GM23338 (cell line): ENCODE data around the gene GPR37L1. TPM values are rescaled to one million over a fixed set of nuclear protein-coding genes. Genes with fewer than 3 reads are reported as not detected.

Source experiments
- ATAC-seq: fragments of 200-7000 bp; cut with Tn5 transposase; 3 replicates; pipeline ENCODE4 v1.9.1; 2020
- DNase-seq: peaks from one replicate; pipeline ENCODE4 v3.0.0-alpha.2; 2015; ENCODE audit warnings: low spot score
- H2AFZ ChIP-seq: fragments of 200-600 bp; sonication (generic); 2 replicates; pipeline ENCODE4 v1.8.0; 2016; ENCODE audit warnings: antibody characterized with exemption, mild to moderate bottlenecking, moderate library complexity
- H3F3A ChIP-seq: fragments of 200-600 bp; sonication (generic); replicated peaks from 2 replicates; pipeline ENCODE4 v1.8.0; 2017; ENCODE audit warnings: antibody characterized with exemption, mixed run types, low read depth
- H3K27ac ChIP-seq: fragments of 200-600 bp; sonication (generic); 2 replicates; pipeline ENCODE4 v1.6.1; 2016; ENCODE audit warnings: low read depth
- H3K27me3 ChIP-seq: fragments of 200-600 bp; sonication (generic); 2 replicates; pipeline ENCODE4 v1.8.0; 2016; ENCODE audit warnings: mild to moderate bottlenecking, mixed run types, moderate library complexity; ENCODE audit not compliant: insufficient read depth
- H3K36me3 ChIP-seq: fragments of 200-600 bp; sonication (generic); 2 replicates; pipeline ENCODE4 v1.8.0; 2016; ENCODE audit warnings: mild to moderate bottlenecking; ENCODE audit not compliant: insufficient read depth
- H3K4me1 ChIP-seq: fragments of 200-600 bp; sonication (generic); 2 replicates; pipeline ENCODE4 v1.8.0; 2016; ENCODE audit warnings: mild to moderate bottlenecking, moderate library complexity; ENCODE audit not compliant: insufficient read depth
- H3K4me2 ChIP-seq: fragments of 200-600 bp; sonication (generic); 2 replicates; pipeline ENCODE4 v1.7.1; 2017; ENCODE audit warnings: mixed run types
- H3K4me3 ChIP-seq: fragments of 200-600 bp; sonication (generic); 2 replicates; pipeline ENCODE4 v1.6.1; 2016; ENCODE audit warnings: mixed run types
- H3K79me2 ChIP-seq: fragments of 200-600 bp; sonication (generic); replicated peaks from 2 replicates; pipeline ENCODE4 v1.8.0; 2017; ENCODE audit warnings: mild to moderate bottlenecking; ENCODE audit not compliant: insufficient read depth
- H3K9me2 ChIP-seq: fragments of 200-600 bp; sonication (generic); 2 replicates; pipeline ENCODE4 v1.8.0; 2017; ENCODE audit not compliant: insufficient read depth
- H4K20me1 ChIP-seq: fragments of 200-600 bp; sonication (generic); replicated peaks from 2 replicates; pipeline ENCODE4 v1.8.0; 2017; ENCODE audit warnings: mild to moderate bottlenecking; ENCODE audit not compliant: insufficient read depth
- H3K27ac Mint-ChIP-seq: 2 replicates; pipeline ENCODE4 v1.8.0; 2020; ENCODE audit warnings: inconsistent platforms, mild to moderate bottlenecking, moderate library complexity, mixed read lengths
- H3K27me3 Mint-ChIP-seq: 3 replicates; pipeline ENCODE4 v1.8.0; 2022; ENCODE audit warnings: low read depth, mild to moderate bottlenecking, moderate library complexity, mixed read lengths, inconsistent platforms; ENCODE audit not compliant: insufficient read depth, poor library complexity
- H3K36me3 Mint-ChIP-seq: 3 replicates; pipeline ENCODE4 v1.8.0; 2021; ENCODE audit warnings: low read depth, mild to moderate bottlenecking, inconsistent platforms, moderate library complexity, mixed read lengths
- H3K4me1 Mint-ChIP-seq: 3 replicates; pipeline ENCODE4 v1.8.0; 2020; ENCODE audit warnings: mild to moderate bottlenecking, inconsistent platforms, mixed read lengths
- H3K4me3 Mint-ChIP-seq: 3 replicates; pipeline ENCODE4 v1.8.0; 2021; ENCODE audit warnings: moderate library complexity, mild to moderate bottlenecking, inconsistent platforms, mixed read lengths
- H3K9me3 Mint-ChIP-seq: 3 replicates; pipeline ENCODE4 v1.8.0; 2020; ENCODE audit warnings: moderate library complexity, mild to moderate bottlenecking, inconsistent platforms, mixed read lengths
- CREB1 ChIP-seq: fragments of 250-450 bp; sonication (Bioruptor Pico); IDR thresholded peaks from 2 replicates; pipeline ENCODE4 v1.5.0; 2020; ENCODE audit warnings: low read depth, mild to moderate bottlenecking, moderate library complexity
- CTCF ChIP-seq, 2 experiments: fragments of 200-600 bp in 1 of 2; sonication (generic) in 1 of 2; conservative IDR thresholded peaks; 2 replicates each; pipeline versions ENCODE4 v1.5.1 to v1.6.1; 2016 to 2017; ENCODE audit warnings: antibody characterized with exemption in 2 of 2, low read depth in 2 of 2, mild to moderate bottlenecking in 2 of 2, moderate library complexity in 1 of 2
- ETS1 ChIP-seq: IDR thresholded peaks from 2 replicates; pipeline ENCODE4 v1.6.1; 2016; ENCODE audit warnings: antibody characterized with exemption
- EZH2 ChIP-seq: fragments of 200-600 bp; sonication (generic); IDR thresholded peaks from one replicate; pipeline ENCODE4 v1.8.0; 2017; ENCODE audit warnings: antibody characterized with exemption, mild to moderate bottlenecking, low read depth; ENCODE audit not compliant: unreplicated experiment
- EZH2phosphoT487 ChIP-seq: fragments of 200-600 bp; sonication (generic); IDR thresholded peaks from one replicate; pipeline ENCODE4 v1.8.1; 2018; ENCODE audit warnings: antibody characterized with exemption; ENCODE audit not compliant: unreplicated experiment
- JUNB ChIP-seq: IDR thresholded peaks from one replicate; pipeline ENCODE4 v1.6.1; 2016; ENCODE audit warnings: antibody characterized with exemption; ENCODE audit not compliant: unreplicated experiment
- NANOG ChIP-seq: IDR thresholded peaks from 2 replicates; pipeline ENCODE4 v1.6.1; 2016; ENCODE audit warnings: antibody characterized with exemption, borderline replicate concordance
- REST ChIP-seq: IDR thresholded peaks from one replicate; pipeline ENCODE4 v1.6.1; 2018; ENCODE audit warnings: antibody characterized with exemption; ENCODE audit not compliant: unreplicated experiment
- STAT1 ChIP-seq: IDR thresholded peaks from one replicate; pipeline ENCODE4 v1.6.1; 2016; ENCODE audit warnings: antibody characterized with exemption; ENCODE audit not compliant: unreplicated experiment
- ZNF331 ChIP-seq: fragments of 250-450 bp; sonication (Bioruptor Pico); IDR thresholded peaks from 2 replicates; pipeline ENCODE4 v1.5.0; 2020; ENCODE audit warnings: low read depth, mild to moderate bottlenecking, moderate library complexity
- polyA plus RNA-seq: library from polyadenylated mRNA; unstranded; fragments of >200 nt; fragmentation: Nextera tagmentation; extraction: Ambion mirVana; gene quantifications from 2 replicates; pipeline ENCODE4 v1.2.1, GENCODE V29; 2016
- total RNA-seq: library from RNA; depleted of rRNA; stranded (reverse); fragments of >200 nt; shearing (Covaris generic); gene quantifications from 2 replicates; pipeline ENCODE4 v1.2.3, GENCODE V29; 2014

Gene GPR37L1
- total and polyA plus RNA-seq, 2 experiments from 2014 or later: 0.08 to 0.21 TPM

GRCh38 chr1:202146993-202147392, 24.3 kb downstream of the GPR37L1 start:
- Histone ChIP-seq H2AFZ (no peak overlapping the region), H3K4me2 (no peak overlapping the region), H3K36me3 (no peaks in the 10 kb centered on the region), H3F3A (0 out of 2 replicates have a peak, but pooled peaks cover 5% of the 10 kb centered on the region), H3K27ac (no peak overlapping the region), H3K27me3 (0 out of 2 replicates have a peak, but pooled peaks cover 7% of the 10 kb centered on the region), H3K4me3 (no peak overlapping the region), H3K9me2 (no peaks in the 10 kb centered on the region), H3K79me2 (peaks cover 18% of the 10 kb centered on the region), H4K20me1 (no peaks in the 10 kb centered on the region; the same call in 1 of the 2 replicates), H3K4me1 (peaks cover 15% of the 10 kb centered on the region)
- no peak for DNase-seq
- TF ChIP-seq EZH2: no peak
- no peak for TF ChIP-seq NANOG
- no peak for TF ChIP-seq ETS1
- TF ChIP-seq EZH2phosphoT487: no peak
- no peak for TF ChIP-seq CTCF (conservative IDR thresholded peaks at IDR 0.05; ENCODE audit: low read depth in 2 of 2)
- TF ChIP-seq ZNF331 (CRISPR knock-in tag): no peak
- TF ChIP-seq REST: no peak
- Mint-ChIP-seq H3K27me3 (peaks cover 7% of the 10 kb centered on the region), H3K27ac (no peak overlapping the region), H3K36me3 (no peaks in the 10 kb centered on the region), H3K4me1 (peaks cover 11% of the 10 kb centered on the region), H3K9me3 (no peaks in the 10 kb centered on the region), H3K4me3 (no peak overlapping the region)
- ATAC-seq: no peak

GRCh38 chr1:202148391-202148790, 25.7 kb downstream of the GPR37L1 start:
- no peak overlapping the region for H2AFZ ChIP-seq
- H3F3A ChIP-seq: 0 out of 2 replicates have a peak, but pooled peaks cover under 1% of the 10 kb centered on the region
- Mint-ChIP-seq H3K36me3 (no peaks in the 10 kb centered on the region), H3K27me3 (peaks cover 10% of the 10 kb centered on the region), H3K4me3 (no peak overlapping the region), H3K4me1 (peaks cover 10% of the 10 kb centered on the region), H3K27ac (no peak overlapping the region), H3K9me3 (no peaks in the 10 kb centered on the region; the same call in 2 of the 3 replicates)
- DNase-seq: no peak
- H4K20me1 ChIP-seq: no peaks in the 10 kb centered on the region
- 0 out of 2 replicates have a peak, but pooled peaks cover 7% of the 10 kb centered on the region for H3K27me3 ChIP-seq
- no peak for ATAC-seq
- H3K36me3 ChIP-seq: no peaks in the 10 kb centered on the region
- no peak overlapping the region for H3K4me2 ChIP-seq
- no peak overlapping the region for H3K27ac ChIP-seq
- peaks cover 4% of the 10 kb centered on the region for H3K79me2 ChIP-seq
- peaks cover 8% of the 10 kb centered on the region for H3K4me1 ChIP-seq
- TF ChIP-seq STAT1 (no peak), REST (no peak), CREB1 (CRISPR knock-in tag) (no peak), EZH2phosphoT487 (no peak), ETS1 (no peak), EZH2 (no peak), ZNF331 (CRISPR knock-in tag) (no peak), JUNB (no peak)
- no peaks in the 10 kb centered on the region for H3K9me2 ChIP-seq
- no peak overlapping the region for H3K4me3 ChIP-seq
